OCI-LY7 (cell line): ENCODE data around the gene PCLAF. TPM values are rescaled to one million over a fixed set of nuclear protein-coding genes. Genes with fewer than 3 reads are reported as not detected.

Experiments
- Bru-seq: library from RNA; stranded (reverse); fragments of 400-500 nt; gene quantifications from one replicate; lab custom pipeline; 2021; lab: Mats Ljungman, UMichigan
- BruChase-seq, 2 experiments: library from RNA; stranded (reverse); fragments of 400-500 nt; gene quantifications; one replicate each; lab custom pipeline; 2021; lab: Mats Ljungman, UMichigan
- BruUV-seq: library from RNA; stranded (reverse); fragments of 400-500 nt; replicated peaks from 2 replicates; lab custom pipeline; 2021; lab: Mats Ljungman, UMichigan
- CTCF ChIA-PET: fragments of 300-600 bp; sonication (Branson Sonifier 250); formaldehyde crosslinking; loops from one replicate; lab custom pipeline; 2022; ENCODE audit warnings: antibody characterized with exemption; ENCODE audit not compliant: unreplicated experiment; lab: Charles Lee
- POLR2A ChIA-PET: fragments of 300-600 bp; sonication (Branson Sonifier 250); formaldehyde crosslinking; loops from one replicate; lab custom pipeline; 2022; ENCODE audit warnings: antibody characterized with exemption; lab: Charles Lee
- DNase-seq: peaks from one replicate; pipeline ENCODE4 v3.0.0-alpha.2; 2015; ENCODE audit warnings: low spot score
- H2AFZ ChIP-seq: fragments of 200-600 bp; sonication (generic), shearing (Covaris generic); 2 replicates; pipeline ENCODE4 v1.6.1; 2014; ENCODE audit warnings: mild to moderate bottlenecking, antibody characterized with exemption, low read length, moderate library complexity
- H3K27ac ChIP-seq: fragments of 200-600 bp; sonication (generic); 2 replicates; pipeline ENCODE4 v1.5.1; 2014; ENCODE audit warnings: mixed run types, low read depth, mild to moderate bottlenecking, moderate library complexity, low read length, inconsistent platforms; ENCODE audit not compliant: poor library complexity, severe bottlenecking
- H3K36me3 ChIP-seq: fragments of 200-600 bp; sonication (generic); 2 replicates; pipeline ENCODE4 v1.6.1; 2014; ENCODE audit warnings: mild to moderate bottlenecking, antibody characterized with exemption, low read length, moderate library complexity, mixed read lengths; ENCODE audit not compliant: insufficient read depth
- H3K4me1 ChIP-seq: fragments of 200-600 bp; sonication (generic); 2 replicates; pipeline ENCODE4 v1.5.1; 2014; ENCODE audit warnings: mild to moderate bottlenecking, low read length; ENCODE audit not compliant: insufficient read depth, poor library complexity, severe bottlenecking
- H3K4me2 ChIP-seq: fragments of 200-600 bp; sonication (generic); 2 replicates; pipeline ENCODE4 v1.6.1; 2014; ENCODE audit warnings: mild to moderate bottlenecking, low read length
- H3K4me3 ChIP-seq: fragments of 200-600 bp; sonication (generic); 2 replicates; pipeline ENCODE4 v1.5.1; 2014; ENCODE audit warnings: mild to moderate bottlenecking, low read depth, low read length; ENCODE audit not compliant: poor library complexity, severe bottlenecking
- H3K79me2 ChIP-seq: fragments of 200-600 bp; sonication (generic); 2 replicates; pipeline ENCODE4 v1.6.1; 2016; ENCODE audit warnings: low read depth, mild to moderate bottlenecking, low read length, moderate library complexity, mixed read lengths; ENCODE audit not compliant: insufficient read depth
- H3K9me2 ChIP-seq: fragments of 200-600 bp; sonication (generic); 2 replicates; pipeline ENCODE4 v1.6.1; 2016; ENCODE audit warnings: mild to moderate bottlenecking, low read length, mixed read lengths; ENCODE audit not compliant: insufficient read depth
- H3K9me3 ChIP-seq: fragments of 200-600 bp; sonication (generic); 2 replicates; pipeline ENCODE4 v1.6.1; 2014; ENCODE audit warnings: mild to moderate bottlenecking, mixed run types, low read length, mixed read lengths
- H4K20me1 ChIP-seq: fragments of 200-600 bp; sonication (generic); 2 replicates; pipeline ENCODE4 v1.6.1; 2014; ENCODE audit warnings: mild to moderate bottlenecking, antibody characterized with exemption, low read length, moderate library complexity, mixed read lengths; ENCODE audit not compliant: insufficient read depth
- CTCF ChIP-seq: fragments of 200-600 bp; sonication (generic); conservative IDR thresholded peaks from 2 replicates; pipeline ENCODE4 v1.5.1; 2014; ENCODE audit warnings: mild to moderate bottlenecking, antibody characterized with exemption, low read length, moderate library complexity, mixed read lengths
- EZH2phosphoT487 ChIP-seq: fragments of 200-600 bp; sonication (generic); IDR thresholded peaks from 2 replicates; pipeline ENCODE4 v1.6.1; 2018; ENCODE audit warnings: low read depth, borderline replicate concordance, mild to moderate bottlenecking, mixed run types, antibody characterized with exemption, low read length, moderate library complexity, mixed read lengths
- intact Hi-C: fragments of 100-400 bp; cut with micrococcal nuclease; formaldehyde crosslinking; loops from one replicate; pipeline ENCODE4 v1.10.0; 2022; ENCODE audit not compliant: unreplicated experiment
- long read RNA-seq: library from polyadenylated mRNA; stranded (forward); transcript quantifications from one replicate; pipeline ENCODE4 v2.0.0, GENCODE V29; 2022
- total RNA-seq, 2 experiments: library from RNA; depleted of rRNA in 1 of 2; stranded (reverse); fragments of >200 nt in 1 of 2; shearing (Covaris generic) in 1 of 2; gene quantifications; 2 replicates each; pipeline ENCODE4 v1.2.3, GENCODE V29; 2014 to 2022

Gene PCLAF, protein sequence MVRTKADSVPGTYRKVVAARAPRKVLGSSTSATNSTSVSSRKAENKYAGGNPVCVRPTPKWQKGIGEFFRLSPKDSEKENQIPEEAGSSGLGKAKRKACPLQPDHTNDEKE
- total RNA-seq (2014; rRNA removed; shearing (Covaris generic)) (49.3 TPM in 2 replicates), total RNA-seq (2022) (99.5 and 100 TPM in 2 replicates), Bru-seq, nascent RNA (percentile 95 among the genes with signal in this experiment), BruChase-seq, experiment 1, labeled RNA remaining after a 6-hour chase (percentile 99 among the genes with signal in this experiment), BruChase-seq, experiment 2, labeled RNA remaining after a 2-hour chase (percentile 98 among the genes with signal in this experiment)
- long read RNA-seq, transcript PCLAF-201 (4 exons, 2,194 nt) = major isoform, 238 of 272 reads
- long read RNA-seq, transcript PCLAF-202 (3 exons, 911 nt) = minor isoform, 31 of 272 reads
- long read RNA-seq, partial matches to known transcripts = 2 of 272 reads
- long read RNA-seq, other reads (novel, unspliced or antisense) = 0 of 272 reads

DNA sequence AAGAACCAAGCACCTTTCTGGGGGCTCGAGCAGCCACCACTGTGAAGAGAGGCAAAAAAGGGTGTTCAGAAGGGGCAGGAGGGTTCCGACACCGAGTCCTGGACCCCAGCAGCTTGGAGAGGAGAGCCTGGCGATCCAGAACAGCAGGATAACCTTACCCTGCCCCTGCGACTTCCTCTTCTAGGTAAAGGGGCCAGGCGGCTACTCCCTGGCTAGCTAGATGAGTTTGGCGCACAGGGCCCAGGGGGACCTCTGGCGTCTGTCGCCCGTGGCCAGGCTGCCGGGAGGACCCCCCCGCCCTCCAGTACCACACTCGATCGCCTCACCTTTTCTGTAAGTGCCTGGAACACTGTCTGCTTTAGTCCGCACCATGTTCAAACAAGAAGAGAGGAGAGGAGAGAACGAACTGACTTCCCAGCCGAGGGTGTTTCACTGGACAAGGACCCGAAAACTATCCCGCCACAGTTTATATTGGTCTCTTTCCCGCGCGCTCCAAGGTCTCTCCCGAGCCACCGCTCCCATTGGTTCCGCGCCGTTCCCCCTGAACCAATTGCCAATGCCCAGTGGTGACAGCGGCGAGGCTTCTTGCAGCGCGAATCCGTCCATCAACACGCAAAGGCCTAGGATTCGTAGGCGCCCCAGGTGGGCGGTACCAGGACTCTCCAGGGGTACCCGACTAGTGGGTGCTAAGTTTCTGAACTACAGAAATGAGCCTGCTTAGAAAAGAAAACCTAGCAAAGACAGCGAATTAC lies at the start of gene PCLAF:
TSS of gene PCLAF (minus strand) at position 442 of the 752 bp plus-strand sequence. CDS start at position 372, 70 bp downstream.
- H3K9me2 ChIP-seq = no peaks in the 10 kb centered on the region
- peak within 1 kb of the TSS; percentile 90 for H3K4me2 ChIP-seq
- ChIA-PET CTCF (no interaction called here), POLR2A (interaction anchor here (1.1 kb wide), 1 partner anchor 76 kb away, joined by 3 read pairs; no protein-coding TSS in a partner anchor)
- peak within 1 kb of the TSS; percentile 94 for H3K4me3 ChIP-seq
- H3K27ac ChIP-seq = peak within 1 kb of the TSS; percentile 52
- H3K36me3 ChIP-seq = peaks cover 40% of the 10 kb centered on the region
- H3K79me2 ChIP-seq = peaks cover 42% of the 10 kb centered on the region
- BruUV-seq = TSS peak; percentile 76
- peak; percentile 98 for DNase-seq
- peaks cover 21% of the 10 kb centered on the region for H3K4me1 ChIP-seq
- no peaks in the 10 kb centered on the region for H3K9me3 ChIP-seq
- no peak for TF ChIP-seq EZH2phosphoT487
- TF ChIP-seq CTCF = no peak; the same call in 1 of the 2 replicates
- H4K20me1 ChIP-seq = peaks cover 5% of the 10 kb centered on the region
- intact Hi-C loops = loop anchor here (5.0 kb wide), 1 partner anchor 289 kb away; the partner anchor contains the start of gene CIAO2A
- peak within 1 kb of the TSS; percentile 91 for H2AFZ ChIP-seq

DNA sequence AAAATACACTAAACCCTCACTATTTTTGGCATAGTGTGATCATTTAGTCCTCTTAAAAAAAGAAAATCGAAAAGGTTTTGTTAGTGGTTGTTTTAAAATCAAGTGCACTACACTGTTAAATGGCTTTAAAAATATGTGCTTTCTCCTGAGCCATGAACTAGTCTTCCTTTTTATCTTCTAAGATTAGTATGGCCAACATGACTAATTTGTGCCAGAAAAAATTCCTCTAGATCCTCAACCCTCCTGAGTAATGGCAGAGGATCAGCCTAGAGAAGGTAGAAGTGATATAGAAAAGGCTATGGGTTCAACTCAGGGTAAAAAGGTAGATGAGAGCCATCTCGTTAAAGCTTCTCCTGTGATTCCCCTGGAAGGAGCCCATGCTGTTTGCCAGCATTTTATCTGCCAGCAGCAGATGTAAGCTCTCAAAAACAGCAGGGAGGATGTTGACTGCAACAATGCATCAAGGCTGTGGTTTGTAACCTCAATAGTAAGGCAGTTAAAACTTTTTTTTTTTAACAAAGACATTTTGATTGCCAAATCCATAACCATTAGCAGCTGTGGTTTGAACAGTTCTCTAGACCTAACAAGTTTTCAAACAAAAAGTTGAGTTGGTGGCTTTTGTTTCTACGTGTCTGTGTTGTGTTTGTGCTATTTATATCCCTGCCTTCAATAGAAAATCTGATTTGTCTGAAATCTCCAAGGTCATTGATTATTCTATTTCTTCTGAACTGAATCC lies 48.9 kb upstream of the PCLAF start:
- ChIA-PET CTCF (no interaction called here), POLR2A (interaction anchor here (0.6 to 0.8 kb wide), 2 partner anchors 104 to 243 kb away, joined by 3 to 7 read pairs; no protein-coding TSS in a partner anchor)
- H3K27ac ChIP-seq = no peak overlapping the region
- no peak for TF ChIP-seq CTCF
- no peak for TF ChIP-seq EZH2phosphoT487
- BruUV-seq = TSS peak; percentile 23
- no peak overlapping the region for H2AFZ ChIP-seq
- no peaks in the 10 kb centered on the region for H3K79me2 ChIP-seq
- no peak for DNase-seq
- intact Hi-C loops = loop anchor here (5.0 kb wide), 1 partner anchor 222 kb away; no protein-coding TSS in a partner anchor
- H3K9me2 ChIP-seq = no peaks in the 10 kb centered on the region
- no peaks in the 10 kb centered on the region for H3K4me1 ChIP-seq
- no peaks in the 10 kb centered on the region for H3K9me3 ChIP-seq
- H4K20me1 ChIP-seq = no peaks in the 10 kb centered on the region
- no peak overlapping the region for H3K4me2 ChIP-seq
- peaks cover 26% of the 10 kb centered on the region; the same call in 1 of the 2 replicates for H3K36me3 ChIP-seq
- H3K4me3 ChIP-seq = no peak overlapping the region
